ENCODE results near the gene CUL7. TPM values are rescaled to one million over a fixed set of nuclear protein-coding genes. Genes with fewer than 3 reads are reported as not detected.
"Not testable (repeated sequence)": the region's sequence is repeated elsewhere in the genome, so short reads cannot be mapped to it uniquely, and the experiment has no call there.

Gene CUL7
- total and polyA plus RNA-seq, 5 experiments from 2014 or later: 1.6 to 14.4 (median 3.5) TPM

DNA sequence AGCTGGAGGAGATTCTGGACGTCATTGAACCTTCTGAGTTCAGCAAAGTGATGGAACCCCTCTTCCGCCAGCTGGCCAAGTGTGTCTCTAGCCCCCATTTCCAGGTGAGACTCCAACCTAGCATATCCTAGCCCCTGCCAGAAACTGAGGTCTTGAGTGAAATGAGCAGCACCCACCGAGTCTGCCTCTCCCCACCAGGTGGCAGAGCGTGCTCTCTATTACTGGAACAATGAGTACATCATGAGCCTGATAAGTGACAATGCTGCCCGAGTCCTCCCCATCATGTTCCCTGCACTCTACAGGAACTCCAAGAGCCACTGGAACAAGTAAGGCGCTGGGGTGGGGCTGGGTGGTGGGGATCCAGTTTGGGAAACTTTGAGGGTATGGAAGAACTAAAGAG is 44.5 kb downstream of the CUL7 start:
- H3K4me3 Mint-ChIP-seq: no peak overlapping the region
- H3K27ac Mint-ChIP-seq: peak overlapping the region in 8 of 10 donors; percentile 13 to 66 (median 43)
- no peaks in the 10 kb centered on the region for H3K9me3 Mint-ChIP-seq
- POLR2A ChIA-PET: interaction anchor here (1.9 kb wide), 1 partner anchor 25 kb away, joined by 7 read pairs; the partner anchor contains the start of gene PPP2R5D
- H3K36me3 Mint-ChIP-seq: peaks cover 0 to 67% (median 2%) of the 10 kb centered on the region in 3 donors
- H3K4me1 Mint-ChIP-seq: peaks cover 25 to 45% (median 34%) of the 10 kb centered on the region in 4 donors
- DNase-seq: peak in 5 of 10 donors; percentile 16 to 44 (median 37)
- H3K27me3 Mint-ChIP-seq: no peaks in the 10 kb centered on the region
- ATAC-seq: no peak

DNA sequence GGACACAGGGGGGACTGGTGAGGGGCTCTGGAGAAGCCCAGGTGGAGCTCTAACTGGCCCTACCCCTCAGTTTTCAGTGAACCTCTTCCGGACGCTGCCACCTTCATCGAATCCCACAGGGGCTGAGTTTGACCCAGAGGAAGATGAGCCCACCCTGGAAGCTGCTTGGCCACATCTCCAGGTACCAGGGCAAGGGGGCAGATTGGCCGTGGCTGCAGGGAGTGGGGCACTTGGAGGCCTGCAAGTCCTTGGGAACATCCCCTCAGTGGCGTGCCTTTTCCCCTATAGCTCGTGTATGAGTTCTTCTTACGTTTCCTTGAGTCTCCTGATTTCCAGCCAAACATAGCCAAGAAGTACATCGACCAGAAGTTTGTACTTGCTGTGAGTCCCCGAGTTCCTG is 46.5 kb downstream of the CUL7 start:
- POLR2A ChIA-PET: interaction anchor here (1.2 to 2.7 kb wide), 3 partner anchors 13 to 77 kb away, joined by 3 to 10 read pairs (median 5); partner anchors contain the start of genes CNPY3 and PEX6

DNA sequence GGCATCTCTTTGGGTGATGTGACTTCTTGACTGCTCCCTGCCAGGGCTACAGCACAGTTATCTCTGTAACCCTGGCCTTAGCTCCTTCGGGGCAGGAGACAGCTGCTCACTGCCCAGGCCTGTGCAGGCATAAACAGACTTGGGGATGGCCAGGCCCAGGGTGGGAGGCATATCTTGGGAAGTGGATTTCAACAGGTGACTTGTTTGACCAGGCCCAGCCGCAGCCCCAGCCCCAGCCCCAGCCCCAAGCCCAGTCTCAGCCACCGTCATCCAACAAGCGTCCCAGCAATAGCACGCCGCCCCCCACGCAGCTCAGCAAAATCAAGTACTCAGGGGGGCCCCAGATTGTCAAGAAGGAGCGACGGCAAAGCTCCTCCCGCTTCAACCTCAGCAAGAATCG is 47.4 kb downstream of the CUL7 start:
- Mint-ChIP-seq H3K27ac (peak overlapping the region in 2 of 10 donors; percentile 6 to 60), H3K36me3 (peaks cover 0 to 55% (median 2%) of the 10 kb centered on the region in 3 donors), H3K9me3 (no peaks in the 10 kb centered on the region), H3K27me3 (no peaks in the 10 kb centered on the region), H3K4me3 (no peak overlapping the region), H3K4me1 (peaks cover 3 to 21% (median 8%) of the 10 kb centered on the region in 4 donors)
- DNase-seq (no peak), ATAC-seq (no peak)
- POLR2A ChIA-PET: interaction anchor here (0.5 to 2.7 kb wide), 4 partner anchors 22 to 76 kb away, joined by 4 to 10 read pairs (median 6); partner anchors contain the start of genes CNPY3 and PEX6

More for the DNA sequence above, 46.5 kb downstream of the CUL7 start:
- peak overlapping the region in 2 of 10 donors; percentile 30 to 53 for H3K27ac Mint-ChIP-seq
- ATAC-seq (no peak), DNase-seq (no peak)
- peaks cover 11 to 29% (median 15%) of the 10 kb centered on the region in 4 donors for H3K4me1 Mint-ChIP-seq
- H3K9me3 Mint-ChIP-seq: no peaks in the 10 kb centered on the region
- no peak overlapping the region for H3K4me3 Mint-ChIP-seq
- peaks cover 0 to 64% (median 2%) of the 10 kb centered on the region in 3 donors for H3K36me3 Mint-ChIP-seq
- no peaks in the 10 kb centered on the region for H3K27me3 Mint-ChIP-seq

DNA sequence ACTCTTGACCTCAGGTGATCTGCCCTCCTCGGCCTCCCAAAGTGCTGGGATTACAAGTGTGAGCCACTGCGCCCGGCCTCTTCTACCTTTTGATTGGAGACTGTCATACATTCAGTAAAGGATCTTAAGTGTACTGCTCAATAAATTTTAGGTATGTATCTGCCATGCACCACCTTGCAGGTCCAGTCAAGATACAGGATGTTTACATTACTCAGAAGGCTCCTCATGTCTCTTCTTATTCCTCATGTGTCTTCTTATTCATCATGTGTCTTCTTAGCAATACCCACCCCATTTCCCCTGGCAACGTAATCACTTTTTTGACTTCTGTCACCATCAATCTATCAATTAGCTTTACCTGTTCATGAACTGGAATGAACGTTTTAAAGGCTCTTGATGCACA is 47.8 kb downstream of the CUL7 start:
- Mint-ChIP-seq H3K4me1 (peaks cover 3 to 17% (median 5%) of the 10 kb centered on the region in 4 donors), H3K4me3 (no peak overlapping the region), H3K9me3 (no peaks in the 10 kb centered on the region), H3K36me3 (peaks cover 0 to 51% (median 2%) of the 10 kb centered on the region in 3 donors), H3K27me3 (no peaks in the 10 kb centered on the region), H3K27ac (peak overlapping the region in 4 of 10 donors; percentile 6 to 60 (median 32))
- ATAC-seq (no peak), DNase-seq (no peak)
- POLR2A ChIA-PET: interaction anchor here (0.5 to 2.7 kb wide), 4 partner anchors 22 to 76 kb away, joined by 4 to 10 read pairs (median 6); partner anchors contain the start of genes CNPY3 and PEX6

DNA sequence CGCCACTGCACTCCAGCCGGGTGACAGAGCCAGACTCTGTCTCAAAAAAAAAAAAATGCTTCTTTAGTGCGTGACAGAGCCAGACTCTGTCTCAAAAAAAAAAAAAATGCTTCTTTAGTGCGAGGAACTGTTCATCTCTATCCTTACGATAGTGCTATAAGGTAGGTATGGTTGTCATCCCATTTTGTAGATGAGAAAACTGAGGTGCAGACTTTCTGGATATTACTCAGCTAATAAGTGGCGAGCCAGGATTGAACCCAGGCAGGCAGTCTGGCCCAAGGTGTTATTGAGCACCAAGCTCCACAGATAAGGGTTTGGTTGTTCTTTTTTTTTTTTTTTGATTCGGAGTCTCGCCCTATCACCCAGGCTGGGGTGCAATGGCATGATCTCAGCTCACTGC is 51.8 kb downstream of the CUL7 start:
- H3K9me3 Mint-ChIP-seq: no peaks in the 10 kb centered on the region
- H3K27ac Mint-ChIP-seq: no peak overlapping the region
- H3K4me1 Mint-ChIP-seq: peaks cover 0 to 10% (median 3%) of the 10 kb centered on the region in 4 donors
- ATAC-seq (no peak), DNase-seq (no peak)
- POLR2A ChIA-PET: no interaction called here
- no peak overlapping the region for H3K4me3 Mint-ChIP-seq
- H3K36me3 Mint-ChIP-seq: peaks cover 0 to 16% (median 0%) of the 10 kb centered on the region in 3 donors
- H3K27me3 Mint-ChIP-seq: no peaks in the 10 kb centered on the region

DNA sequence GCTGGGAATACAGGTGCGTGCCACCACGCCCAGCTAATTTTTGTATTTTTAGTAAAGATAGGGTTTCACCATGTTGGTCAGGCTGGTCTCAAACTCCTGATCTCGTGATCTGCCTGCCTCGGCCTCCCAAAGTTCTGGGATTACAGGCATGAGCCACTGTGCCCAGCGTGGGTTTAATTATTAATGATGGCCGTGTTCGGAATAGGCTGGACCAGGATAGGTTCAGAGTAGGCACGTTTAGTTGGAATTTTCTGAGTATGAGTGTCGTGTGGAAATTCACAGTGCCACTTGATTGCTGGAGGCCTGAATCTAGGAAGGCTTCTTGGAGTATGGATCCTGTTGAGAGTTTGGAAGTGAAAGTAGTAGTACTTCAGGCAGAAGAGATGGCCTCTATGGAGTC is 55.4 kb downstream of the CUL7 start:
- H3K36me3 Mint-ChIP-seq, DNase-seq, POLR2A ChIA-PET, H3K4me3 Mint-ChIP-seq, H3K9me3 Mint-ChIP-seq, H3K27me3 Mint-ChIP-seq, ATAC-seq: not testable (repeated sequence)
- H3K4me1 Mint-ChIP-seq: peaks cover 3 to 12% (median 7%) of the 10 kb centered on the region in 4 donors
- peak overlapping the region in 1 of 10 donors; percentile 60 for H3K27ac Mint-ChIP-seq

DNA sequence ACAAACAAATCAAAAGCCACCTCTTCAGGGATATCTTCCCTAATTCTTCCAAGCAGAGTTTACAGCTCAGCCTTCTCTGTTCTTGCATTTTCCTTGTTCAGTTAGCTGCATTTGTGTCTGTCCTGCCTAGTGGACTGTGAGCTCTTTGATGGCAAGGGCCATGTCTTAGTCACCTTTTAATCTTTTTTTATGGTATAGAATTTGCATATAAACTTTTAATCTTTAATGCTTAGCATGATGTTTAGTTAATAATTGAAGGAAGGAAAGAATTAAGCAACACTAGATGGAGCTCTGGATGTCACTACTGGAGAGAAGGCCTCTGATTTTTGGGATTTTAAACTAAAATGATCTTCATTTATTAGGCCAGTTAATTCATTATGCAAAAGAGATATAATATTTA is 57.1 kb downstream of the CUL7 start:
- Mint-ChIP-seq H3K27me3 (no peaks in the 10 kb centered on the region), H3K4me1 (peaks cover 0 to 12% (median 7%) of the 10 kb centered on the region in 4 donors), H3K4me3 (no peak overlapping the region), H3K27ac (peak overlapping the region in 3 of 10 donors; percentile 3 to 82 (median 82)), H3K36me3 (peaks cover 0 to 17% (median 0%) of the 10 kb centered on the region in 3 donors), H3K9me3 (no peaks in the 10 kb centered on the region)
- no peak for DNase-seq
- POLR2A ChIA-PET: interaction anchor here (0.6 to 2.4 kb wide), 5 partner anchors 11 to 57 kb away, joined by 3 to 7 read pairs (median 5); partner anchors contain the start of genes CUL7, PEX6 and PPP2R5D
- no peak for ATAC-seq

DNA sequence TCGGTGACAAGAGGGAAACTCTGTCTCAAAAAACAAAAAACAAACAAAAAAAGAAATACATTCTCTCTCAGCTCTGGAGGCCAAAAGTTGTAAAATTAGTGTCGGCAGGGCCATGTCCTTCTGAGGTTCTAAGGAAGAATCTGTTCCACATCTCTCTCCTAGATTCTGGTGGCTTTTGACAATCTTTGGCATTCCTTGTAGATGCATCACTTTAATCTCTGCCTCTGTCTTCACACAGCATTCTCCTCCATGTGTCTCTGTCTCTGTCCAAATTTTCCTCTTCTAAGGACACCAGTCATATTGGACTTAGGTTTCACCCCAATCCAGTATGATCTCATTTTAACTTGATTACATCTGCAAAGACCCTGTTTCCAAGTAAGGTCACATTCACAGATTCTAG is 60.2 kb downstream of the CUL7 start:
- H3K27ac Mint-ChIP-seq: peak overlapping the region in 2 of 10 donors; percentile 26 to 37
- H3K9me3 Mint-ChIP-seq: no peaks in the 10 kb centered on the region
- H3K27me3 Mint-ChIP-seq: no peaks in the 10 kb centered on the region
- no peak overlapping the region for H3K4me3 Mint-ChIP-seq
- DNase-seq (no peak), ATAC-seq (no peak)
- POLR2A ChIA-PET: interaction anchor here (0.6 to 1.6 kb wide), 3 partner anchors 9 to 76 kb away, joined by 4 read pairs; partner anchors contain the start of genes CNPY3 and PPP2R5D
- peaks cover 0 to 42% (median 2%) of the 10 kb centered on the region in 3 donors for H3K36me3 Mint-ChIP-seq
- peaks cover 6 to 22% (median 13%) of the 10 kb centered on the region in 4 donors for H3K4me1 Mint-ChIP-seq

DNA sequence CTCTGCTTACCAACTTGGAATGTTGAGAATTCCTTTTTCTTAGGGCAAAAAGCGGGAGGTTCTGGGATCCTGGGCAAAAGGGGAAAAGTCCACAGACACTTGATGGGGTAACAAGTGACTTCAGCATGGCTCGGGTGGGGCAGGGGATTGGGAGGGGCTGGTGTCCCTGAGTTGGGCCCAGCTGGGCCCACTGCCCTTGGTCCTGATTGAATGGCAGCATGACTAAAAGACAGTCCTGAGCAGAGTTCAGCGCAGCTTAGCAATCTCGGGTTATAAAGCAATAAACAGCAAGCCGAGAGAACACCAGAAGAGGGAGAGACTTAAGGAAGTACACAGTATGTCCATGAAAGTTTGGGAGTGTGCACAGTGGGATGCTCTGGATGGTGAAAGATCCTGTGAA is 63.7 kb downstream of the CUL7 start:
- DNase-seq (no peak), ATAC-seq (no peak)
- POLR2A ChIA-PET: interaction anchor here (1.0 to 4.4 kb wide), 2 partner anchors 11 to 24 kb away, joined by 4 to 28 read pairs; partner anchors contain the start of genes KLHDC3 and PEX6
- Mint-ChIP-seq H3K27ac (peak overlapping the region in 2 of 10 donors; percentile 27 to 64), H3K27me3 (no peaks in the 10 kb centered on the region), H3K9me3 (no peaks in the 10 kb centered on the region), H3K4me1 (peaks cover 33 to 54% (median 47%) of the 10 kb centered on the region in 4 donors), H3K4me3 (no peak overlapping the region), H3K36me3 (peaks cover 0 to 49% (median 2%) of the 10 kb centered on the region in 3 donors)

DNA sequence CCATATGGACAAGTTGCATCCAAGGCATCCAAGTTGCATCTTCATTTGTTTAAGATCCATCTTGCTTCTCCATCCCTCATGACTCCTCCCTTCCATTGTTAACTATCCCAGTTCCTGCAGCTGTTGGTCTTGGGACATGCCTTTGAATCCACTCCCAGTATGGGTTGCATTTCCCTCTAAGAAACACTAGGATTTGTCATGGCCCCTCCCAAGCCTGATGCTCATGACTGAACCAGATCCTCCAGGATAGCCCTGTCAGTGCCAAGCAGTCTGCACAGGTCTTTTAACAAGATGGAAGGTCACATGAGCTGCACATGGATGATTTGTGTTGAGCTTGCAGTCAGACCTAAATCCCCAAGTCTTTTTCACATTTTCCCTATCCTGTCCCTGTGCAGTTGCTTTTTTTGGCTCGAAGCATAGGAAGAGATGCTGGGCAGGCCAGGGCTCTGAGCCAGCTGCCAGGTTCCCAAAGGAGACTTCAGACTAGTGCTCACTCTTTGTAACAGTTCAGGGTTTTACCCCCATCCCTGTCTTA is 65.1 kb downstream of the CUL7 start:
- no peaks in the 10 kb centered on the region for H3K27me3 Mint-ChIP-seq
- ATAC-seq (no peak), DNase-seq (no peak)
- no peaks in the 10 kb centered on the region for H3K9me3 Mint-ChIP-seq
- peak overlapping the region in 5 of 10 donors; percentile 7 to 61 (median 31) for H3K27ac Mint-ChIP-seq
- no peak overlapping the region for H3K4me3 Mint-ChIP-seq
- peaks cover 0 to 47% (median 2%) of the 10 kb centered on the region in 3 donors for H3K36me3 Mint-ChIP-seq
- POLR2A ChIA-PET: interaction anchor here (1.6 to 4.4 kb wide), 3 partner anchors 9 to 59 kb away, joined by 6 to 28 read pairs (median 11); partner anchors contain the start of genes CNPY3 and PEX6
- H3K4me1 Mint-ChIP-seq: peaks cover 38 to 59% (median 52%) of the 10 kb centered on the region in 4 donors

Measured in naive thymus-derived CD8-positive, alpha-beta T cell (primary cell).